HG02884 (cell line): ENCODE measurements around the gene ADGRL1.

Source experiments
- ATAC-seq: cut with Tn5 transposase; IDR thresholded peaks from one replicate; pipeline ENCODE4 v1.9.1; 2021; ENCODE audit warnings: mild to moderate bottlenecking, moderate library complexity; ENCODE audit not compliant: unreplicated experiment

ADGRL1 gene

DNA sequence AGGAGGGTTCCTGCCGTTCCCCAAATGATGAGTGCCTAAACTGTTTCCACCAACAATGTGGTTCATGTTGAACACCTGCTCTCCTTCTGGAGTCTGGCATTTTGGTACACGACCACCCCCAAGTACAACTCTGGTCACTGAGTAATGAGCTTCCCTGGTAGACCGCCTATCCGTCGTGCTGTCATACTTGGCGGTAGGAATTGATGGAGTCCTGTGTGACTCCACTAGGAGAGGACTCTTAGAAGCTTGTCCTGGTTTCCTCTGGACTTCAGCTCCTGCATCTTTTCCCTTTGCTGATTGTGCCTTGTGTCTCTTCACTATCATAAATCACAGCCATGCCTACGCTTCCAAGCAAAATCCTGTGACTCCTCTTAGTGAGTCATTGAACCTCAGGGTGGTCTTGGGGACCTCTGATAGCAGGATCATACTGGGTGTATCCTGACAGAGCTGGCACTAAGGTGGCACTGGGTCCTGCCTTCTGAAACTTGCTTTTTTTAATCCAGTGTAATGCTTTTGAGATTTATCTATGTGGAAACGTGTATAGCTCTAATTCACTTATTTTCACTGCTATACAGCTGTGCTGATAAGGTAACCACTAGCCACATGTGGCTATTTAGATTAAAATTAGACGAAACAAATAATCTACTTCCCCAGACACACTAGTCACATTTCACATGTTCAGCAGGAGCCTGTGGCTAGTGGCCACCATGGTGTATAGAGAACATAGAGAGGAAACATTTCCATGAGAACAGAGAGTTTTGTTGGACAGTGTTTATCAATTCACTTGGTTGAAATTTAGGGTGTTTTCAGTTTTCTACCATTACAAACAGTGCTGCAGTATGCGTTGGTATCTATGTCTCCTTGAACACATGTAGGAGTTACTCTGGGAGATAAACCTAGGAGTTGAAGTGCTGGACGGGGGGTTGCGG, 63.4 kb downstream of the ADGRL1 start:
- ATAC-seq, result no peak

- ATAC-seq, result no peak
These were observed 64.9 kb downstream of the ADGRL1 start for GRCh38 chr19:14141041-14141440.

GRCh38 chr19:14139944-14140343, 66.0 kb downstream of the ADGRL1 start:
- ATAC-seq, result no peak

- ATAC-seq, result no peak
These were observed 67.2 kb downstream of the ADGRL1 start for GRCh38 chr19:14138576-14139265.

DNA sequence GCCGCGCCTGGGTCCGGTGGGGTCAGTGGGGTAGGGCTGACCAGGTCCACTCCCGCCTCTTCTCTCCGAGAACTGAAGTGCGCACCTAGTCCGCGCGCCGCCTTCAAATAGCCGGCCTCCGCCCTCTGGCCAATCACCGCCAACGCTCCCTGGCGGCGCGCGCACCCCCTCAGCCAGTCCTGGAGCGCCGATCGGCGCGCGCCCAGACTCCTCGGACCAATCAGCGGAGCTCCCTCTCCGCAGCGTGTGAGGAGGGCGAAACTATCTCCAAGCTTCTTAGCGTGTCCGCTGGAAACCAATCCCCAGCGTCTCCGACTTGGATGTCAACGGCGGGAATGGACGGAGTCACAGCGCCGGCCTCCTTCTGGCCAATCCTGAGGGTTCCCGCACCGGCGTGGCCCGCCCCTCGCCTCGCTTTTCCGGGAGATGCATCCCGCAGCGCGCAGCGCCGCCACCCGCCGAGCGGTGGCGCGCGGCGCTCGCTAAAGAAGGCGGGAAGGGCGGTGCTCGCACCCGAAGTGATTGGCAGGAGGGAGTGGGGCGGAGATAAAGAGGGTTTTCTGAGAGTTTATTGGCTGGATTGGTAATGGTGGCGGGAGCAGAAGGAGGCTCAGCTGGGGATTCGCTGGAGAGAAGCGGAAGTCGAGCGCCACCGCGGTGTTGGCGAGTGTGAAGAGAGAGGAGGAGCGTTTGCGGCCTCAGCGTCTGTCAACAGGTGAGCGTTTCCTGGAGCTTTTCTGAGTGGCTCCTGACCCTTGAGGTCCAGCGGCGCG, 69.3 kb downstream of the ADGRL1 start, which contains the start of gene ASF1B:
TSS of gene ASF1B (minus strand) at position 81 of the 773 bp plus-strand sequence. CDS start 133 bp downstream, outside the sequence.
- ATAC-seq, result peak; percentile 75

GRCh38 chr19:14135985-14136508, 69.9 kb downstream of the ADGRL1 start:
- ATAC-seq, result no peak

DNA sequence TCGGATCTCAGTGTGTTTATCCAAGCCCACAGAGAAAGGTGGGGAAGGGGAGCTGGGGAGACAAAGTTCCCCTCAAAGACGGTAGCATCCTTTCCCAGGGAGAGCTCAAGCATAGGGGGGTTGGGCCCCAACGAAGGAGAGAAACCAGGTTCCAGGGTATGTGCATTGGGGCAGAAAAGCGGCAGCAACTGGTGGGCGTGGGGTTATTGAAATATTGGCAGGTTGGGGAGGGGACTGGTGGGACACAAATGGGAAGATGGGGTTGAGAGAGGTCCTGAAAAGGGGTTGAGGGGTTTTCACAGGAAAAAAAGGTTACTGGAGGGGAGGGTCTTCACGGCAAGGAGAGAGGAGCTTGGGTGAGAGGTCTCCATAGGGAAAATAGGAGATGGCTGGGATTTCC, 70.6 kb downstream of the ADGRL1 start:
- ATAC-seq, result no peak

GRCh38 chr19:14127929-14128509, 78.0 kb downstream of the ADGRL1 start:
- no peak for ATAC-seq

- no peak for ATAC-seq
These were observed 78.8 kb downstream of the ADGRL1 start for GRCh38 chr19:14127176-14127575.

DNA sequence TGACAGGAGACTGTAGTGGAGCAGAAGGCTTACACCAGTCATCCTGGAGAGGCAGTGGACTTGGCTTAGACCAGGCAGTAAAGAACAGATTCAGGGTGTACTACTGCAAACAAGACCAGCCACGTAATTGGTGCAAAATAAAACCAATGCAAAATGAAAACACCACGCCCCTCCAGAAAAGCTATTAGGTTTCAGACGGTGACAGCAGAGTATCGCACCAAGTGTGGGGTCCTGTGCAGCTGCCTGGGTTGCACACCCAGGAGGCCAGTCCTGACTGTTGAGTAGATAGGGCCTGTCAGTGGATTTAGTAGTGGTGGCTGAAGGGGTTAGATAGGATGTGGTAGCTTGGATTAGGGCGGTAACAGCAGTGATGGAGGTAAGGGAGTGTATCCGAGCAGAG, 83.0 kb downstream of the ADGRL1 start:
- no peak for ATAC-seq

GRCh38 chr19:14120497-14120780, 85.5 kb downstream of the ADGRL1 start:
- ATAC-seq, result no peak

GRCh38 chr19:14119644-14120496, 86.1 kb downstream of the ADGRL1 start:
- ATAC-seq, result no peak

DNA sequence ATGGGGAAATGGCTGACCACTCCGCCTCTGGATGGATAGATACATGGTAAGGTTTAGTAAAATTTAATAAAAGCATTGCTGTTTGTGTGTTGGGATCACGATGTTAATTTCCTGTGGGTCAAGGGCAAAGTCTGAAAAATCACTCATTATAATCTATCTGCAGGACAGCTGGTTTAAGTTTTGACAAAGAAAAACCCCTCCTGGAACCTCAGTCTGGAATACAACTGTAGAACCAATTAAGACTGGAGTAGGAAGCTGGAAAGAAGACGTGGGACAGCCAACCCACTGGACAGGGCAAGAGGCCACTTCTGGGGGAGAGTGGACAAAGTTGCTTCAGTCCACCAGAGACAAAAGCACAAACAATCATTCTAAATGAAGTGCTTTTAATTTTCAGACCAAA, 86.8 kb downstream of the ADGRL1 start:
- ATAC-seq, result no peak

DNA sequence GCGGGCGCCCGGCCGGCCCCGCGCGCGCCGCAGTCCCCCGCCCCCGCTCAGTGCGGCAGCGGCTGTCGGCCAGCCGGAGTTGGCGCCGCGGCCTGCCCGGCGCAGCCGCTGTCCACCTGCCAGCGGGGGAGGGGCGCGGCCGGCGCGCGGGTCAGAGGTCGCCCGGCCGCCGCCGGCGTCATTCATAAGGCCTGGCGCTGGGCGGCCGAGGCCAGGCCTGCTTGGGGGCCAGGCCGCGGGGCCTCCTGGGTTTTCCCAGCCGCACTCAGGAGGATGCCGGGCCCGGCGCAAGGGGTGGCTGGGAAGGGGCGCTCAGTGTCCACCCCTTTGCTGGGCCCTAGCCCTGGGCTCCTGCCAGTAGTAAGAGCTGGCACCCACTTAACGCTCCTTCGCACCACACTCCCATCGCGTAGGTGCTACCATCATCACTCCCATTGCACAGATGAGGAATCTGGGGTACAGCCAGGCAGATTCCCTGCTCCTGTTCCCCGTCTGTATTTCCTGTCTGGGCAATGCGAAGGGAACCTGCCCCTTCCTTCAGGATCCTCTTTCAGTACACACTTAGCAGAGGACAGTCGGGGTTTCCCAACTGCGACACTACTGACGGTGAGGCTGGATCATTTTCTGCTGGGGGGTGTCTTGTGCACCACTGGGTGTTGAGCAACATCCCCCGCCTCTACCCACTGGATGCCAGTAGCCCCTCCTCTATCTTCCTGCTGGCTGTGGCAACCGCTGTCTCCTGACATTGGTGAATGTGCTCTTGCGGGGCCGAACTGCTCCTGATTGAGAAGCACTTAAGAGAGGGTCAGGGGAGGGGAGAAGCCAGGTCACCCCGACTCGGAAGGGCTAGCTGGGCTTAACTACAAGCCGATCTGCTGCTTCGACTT, 87.6 kb downstream of the ADGRL1 start:
- ATAC-seq, result no peak

GRCh38 chr19:14117668-14118164, 88.3 kb downstream of the ADGRL1 start, which contains the start of gene PRKACA:
TSS of gene PRKACA (minus strand) at chr19:14117762. CDS start at chr19:14117547, 215 bp downstream.
- ATAC-seq, result peak; percentile 91

DNA sequence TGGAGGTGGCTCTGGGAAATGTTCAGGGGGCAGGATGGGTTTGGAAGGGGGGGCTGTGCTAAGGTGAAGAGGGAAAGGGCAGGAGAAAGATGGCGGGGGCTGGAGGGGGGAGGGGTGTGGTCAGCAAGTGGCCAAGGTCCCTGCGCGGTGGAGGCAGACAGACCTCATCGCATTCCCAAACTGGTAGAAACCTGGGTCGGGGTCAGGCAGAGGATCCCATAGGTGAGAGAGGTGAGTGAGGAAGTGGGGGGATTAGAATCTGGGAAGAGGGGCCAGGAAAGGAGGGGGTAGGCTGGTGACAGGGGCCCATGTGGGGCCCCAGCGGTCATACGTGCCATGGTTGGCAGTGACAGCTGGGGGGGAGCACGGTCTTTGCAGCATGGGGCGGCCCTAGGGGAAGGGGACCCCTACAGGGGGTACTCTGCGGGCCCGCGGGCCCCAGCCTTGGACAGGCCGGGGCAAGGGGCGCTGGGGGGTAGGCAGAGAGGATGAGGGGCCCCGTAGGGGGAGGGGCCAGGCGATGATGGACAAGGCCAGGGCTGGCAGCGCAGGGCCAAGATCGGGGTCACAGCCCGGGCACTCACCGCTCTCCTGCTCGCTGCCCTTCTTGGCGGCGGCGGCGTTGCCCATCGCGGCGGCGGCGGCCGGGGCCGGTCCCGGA, 88.9 kb downstream of the ADGRL1 start:
- ATAC-seq, result no peak

- ATAC-seq, result no peak
These were observed 89.4 kb downstream of the ADGRL1 start for GRCh38 chr19:14116525-14116917.

DNA sequence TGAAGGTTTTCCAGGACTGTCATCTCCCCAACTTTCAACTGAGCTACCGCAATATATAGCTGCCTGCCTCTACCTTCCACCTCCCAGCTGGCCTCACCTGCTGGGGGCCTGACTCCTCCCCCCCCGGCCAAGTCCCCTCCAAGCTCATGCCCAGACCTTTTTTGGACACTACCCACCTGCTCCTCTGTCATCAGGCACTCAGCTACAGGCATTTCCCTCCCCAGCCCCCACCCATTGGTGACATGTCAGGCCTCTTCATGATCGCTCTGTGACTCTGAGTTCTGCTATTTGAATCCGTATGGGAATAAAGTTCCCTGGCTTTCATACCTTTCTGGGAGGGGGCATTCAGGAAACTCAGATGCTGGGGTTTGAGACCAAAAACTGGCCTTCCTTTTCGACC, 90.2 kb downstream of the ADGRL1 start:
- ATAC-seq, result no peak
